BLaER1 (cell line): ENCODE data around the gene PPT2.

Experiments used
- H3K27ac ChIP-seq: shearing (Covaris generic); formaldehyde crosslinking; 2 replicates; pipeline ENCODE4 v1.8.1; 2022
- H3K27me3 ChIP-seq: shearing (Covaris generic); formaldehyde crosslinking; 2 replicates; pipeline ENCODE4 v1.8.1; 2022
- H3K36me3 ChIP-seq: shearing (Covaris generic); formaldehyde crosslinking; 2 replicates; pipeline ENCODE4 v1.8.1; 2022
- H3K4me1 ChIP-seq: shearing (Covaris generic); formaldehyde crosslinking; 2 replicates; pipeline ENCODE4 v1.8.1; 2022
- H3K4me2 ChIP-seq: shearing (Covaris generic); formaldehyde crosslinking; 2 replicates; pipeline ENCODE4 v1.8.1; 2022
- H3K4me3 ChIP-seq: shearing (Covaris generic); formaldehyde crosslinking; 2 replicates; pipeline ENCODE4 v1.8.1; 2022
- H3K9ac ChIP-seq: shearing (Covaris generic); formaldehyde crosslinking; 2 replicates; pipeline ENCODE4 v1.8.1; 2022
- H3K9me3 ChIP-seq: shearing (Covaris generic); formaldehyde crosslinking; 2 replicates; pipeline ENCODE4 v1.8.1; 2022
- H4K20me1 ChIP-seq: shearing (Covaris generic); formaldehyde crosslinking; 2 replicates; pipeline ENCODE4 v1.8.1; 2022
- Cebpa-rat ChIP-seq: shearing (Covaris generic); IDR thresholded peaks from 2 replicates; pipeline ENCODE4 v1.8.1; 2022

Gene PPT2

DNA sequence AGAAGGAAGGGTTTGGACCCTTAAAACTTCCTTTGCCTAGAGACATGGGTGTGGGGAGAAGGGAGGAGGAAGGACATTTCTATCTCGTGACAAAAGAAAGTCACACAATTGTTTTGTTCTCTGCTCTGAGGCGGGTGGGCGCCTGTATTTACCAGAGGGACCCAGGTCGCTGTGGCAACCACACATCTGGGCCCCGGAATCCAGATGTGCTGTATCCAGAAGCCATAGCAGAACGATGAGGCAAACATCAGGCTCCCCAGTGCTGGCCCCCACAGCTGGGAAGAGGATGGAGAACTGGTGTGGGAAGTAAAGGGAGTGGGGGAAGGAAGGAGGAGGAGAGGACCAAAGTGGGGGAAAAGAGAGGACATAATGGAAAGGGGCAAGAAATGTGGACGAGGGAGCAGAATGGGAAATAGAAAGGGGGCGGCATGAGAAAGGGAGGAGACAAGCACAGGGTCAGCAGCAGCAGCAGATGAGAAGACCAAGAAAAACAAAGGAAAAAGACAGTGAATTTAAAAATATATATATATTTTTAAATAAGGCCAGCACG is 41.4 kb upstream of the PPT2 start:
- Histone ChIP-seq H3K4me3 (no peak overlapping the region), H4K20me1 (0 out of 2 replicates have a peak, but pooled peaks cover 4% of the 10 kb centered on the region), H3K27me3 (no peaks in the 10 kb centered on the region), H3K9me3 (no peaks in the 10 kb centered on the region), H3K9ac (no peak overlapping the region), H3K4me2 (no peak overlapping the region), H3K36me3 (peaks cover 57% of the 10 kb centered on the region), H3K4me1 (peaks cover 33% of the 10 kb centered on the region), H3K27ac (no peak overlapping the region)
- TF ChIP-seq Cebpa-rat: no peak

- Histone ChIP-seq H3K4me2 (no peak overlapping the region), H3K9ac (no peak overlapping the region), H3K27ac (no peak overlapping the region)
These were observed 40.3 kb upstream of the PPT2 start for GRCh38 chr6:32113386-32114352.

DNA sequence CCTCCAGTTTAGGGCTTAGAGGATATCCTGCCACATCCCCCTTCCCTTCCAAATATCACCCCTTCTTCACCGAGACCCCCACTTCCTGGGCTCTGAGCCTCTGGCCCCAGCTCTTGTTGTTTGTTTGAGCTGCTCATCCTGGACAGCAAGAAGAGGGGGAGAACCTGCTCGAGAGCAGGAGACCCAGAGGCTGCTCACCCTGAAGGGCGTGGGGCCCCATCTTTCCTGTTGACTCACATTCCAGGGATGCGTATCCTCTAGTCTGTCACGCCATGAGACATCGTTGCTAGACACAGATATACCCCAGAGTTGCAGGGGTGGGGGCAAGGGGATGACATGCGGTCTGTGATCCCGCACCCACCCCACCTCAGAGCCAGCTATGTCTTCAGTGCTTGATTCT is 39.1 kb upstream of the PPT2 start:
- no peak overlapping the region for H3K4me3 ChIP-seq
- no peaks in the 10 kb centered on the region for H3K9me3 ChIP-seq
- 0 out of 2 replicates have a peak, but pooled peaks cover 4% of the 10 kb centered on the region for H4K20me1 ChIP-seq
- TF ChIP-seq Cebpa-rat: no peak
- H3K27me3 ChIP-seq: no peaks in the 10 kb centered on the region
- no peak overlapping the region for H3K9ac ChIP-seq
- peaks cover 13% of the 10 kb centered on the region for H3K4me1 ChIP-seq
- H3K4me2 ChIP-seq: no peak overlapping the region
- H3K36me3 ChIP-seq: peaks cover 80% of the 10 kb centered on the region
- H3K27ac ChIP-seq: no peak overlapping the region

More at GRCh38 chr6:32113386-32114352, 40.3 kb upstream of the PPT2 start:
- Histone ChIP-seq H3K4me3 (no peak overlapping the region), H3K27me3 (no peaks in the 10 kb centered on the region), H3K9me3 (no peaks in the 10 kb centered on the region), H3K36me3 (peaks cover 69% of the 10 kb centered on the region), H4K20me1 (0 out of 2 replicates have a peak, but pooled peaks cover 4% of the 10 kb centered on the region), H3K4me1 (peaks cover 25% of the 10 kb centered on the region)
- no peak for TF ChIP-seq Cebpa-rat

DNA sequence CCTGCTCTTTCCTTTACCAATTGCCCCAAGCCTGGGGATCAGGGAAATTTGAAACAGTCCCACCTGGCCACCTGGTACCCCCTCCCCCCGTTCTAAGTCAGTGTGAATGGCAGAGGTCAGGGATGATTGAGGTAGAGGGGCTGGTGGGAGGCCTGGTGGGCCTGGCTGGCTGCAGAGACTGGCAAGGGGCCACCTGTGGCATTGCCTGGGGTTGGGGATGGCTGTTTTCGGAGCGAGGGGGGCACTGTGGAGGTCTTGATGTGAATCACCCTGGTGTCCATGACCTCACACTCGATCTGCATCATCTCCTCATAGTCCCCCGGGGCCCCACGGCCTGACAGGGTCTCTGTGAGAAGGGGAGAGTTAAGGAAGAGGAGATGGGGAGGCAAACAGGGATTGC is 38.3 kb upstream of the PPT2 start:
- Histone ChIP-seq H3K4me1 (peaks cover 7% of the 10 kb centered on the region; the same call in 1 of the 2 replicates), H4K20me1 (0 out of 2 replicates have a peak, but pooled peaks cover 4% of the 10 kb centered on the region), H3K27ac (no peak overlapping the region), H3K4me2 (no peak overlapping the region), H3K36me3 (peaks cover 86% of the 10 kb centered on the region), H3K9ac (no peak overlapping the region), H3K9me3 (no peaks in the 10 kb centered on the region), H3K4me3 (no peak overlapping the region), H3K27me3 (no peaks in the 10 kb centered on the region)
- TF ChIP-seq Cebpa-rat: no peak

GRCh38 chr6:32116674-32117073 is 37.3 kb upstream of the PPT2 start:
- no peaks in the 10 kb centered on the region for H3K27me3 ChIP-seq
- no peaks in the 10 kb centered on the region for H3K9me3 ChIP-seq
- no peak for TF ChIP-seq Cebpa-rat
- H3K9ac ChIP-seq: peak overlapping the region; percentile 53; the same call in 1 of the 2 replicates
- peaks cover 7% of the 10 kb centered on the region; the same call in 1 of the 2 replicates for H3K4me1 ChIP-seq
- H3K4me3 ChIP-seq: no peak overlapping the region
- peaks cover 86% of the 10 kb centered on the region for H3K36me3 ChIP-seq
- no peak overlapping the region for H3K27ac ChIP-seq
- peaks cover 4% of the 10 kb centered on the region; the same call in 1 of the 2 replicates for H4K20me1 ChIP-seq
- H3K4me2 ChIP-seq: no peak overlapping the region

DNA sequence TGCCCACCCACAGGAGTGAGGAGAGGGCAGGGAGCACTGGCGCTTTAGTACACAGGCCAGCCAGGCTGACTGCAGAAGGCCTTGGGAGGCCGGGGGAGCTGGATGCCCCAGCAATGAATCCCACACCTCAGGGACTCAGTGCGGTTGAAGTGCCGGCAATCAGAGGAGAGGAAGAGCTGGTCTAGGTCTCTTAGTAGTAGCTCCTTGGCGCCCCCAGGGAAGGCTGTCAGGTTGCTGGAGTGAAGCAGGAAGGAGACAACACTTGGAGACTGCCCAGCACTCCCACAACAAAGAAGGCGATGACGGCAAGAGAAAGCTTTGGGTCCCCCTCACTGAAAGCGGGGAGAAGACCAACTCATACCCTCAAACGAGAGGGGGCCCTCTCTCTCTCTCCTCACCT is 36.5 kb upstream of the PPT2 start:
- Histone ChIP-seq H3K4me1 (peaks cover 7% of the 10 kb centered on the region; the same call in 1 of the 2 replicates), H3K4me2 (no peak overlapping the region), H4K20me1 (peaks cover 4% of the 10 kb centered on the region; the same call in 1 of the 2 replicates), H3K27me3 (no peaks in the 10 kb centered on the region), H3K9me3 (no peaks in the 10 kb centered on the region), H3K27ac (no peak overlapping the region), H3K36me3 (peaks cover 92% of the 10 kb centered on the region), H3K4me3 (no peak overlapping the region), H3K9ac (peak overlapping the region; percentile 53)
- TF ChIP-seq Cebpa-rat: no peak

- Histone ChIP-seq H3K27ac (no peak overlapping the region), H4K20me1 (peaks cover 4% of the 10 kb centered on the region; the same call in 1 of the 2 replicates), H3K4me1 (peaks cover 7% of the 10 kb centered on the region; the same call in 1 of the 2 replicates), H3K4me2 (no peak overlapping the region), H3K9me3 (no peaks in the 10 kb centered on the region), H3K36me3 (peaks cover 98% of the 10 kb centered on the region), H3K27me3 (no peaks in the 10 kb centered on the region), H3K9ac (no peak overlapping the region), H3K4me3 (no peak overlapping the region)
- no peak for TF ChIP-seq Cebpa-rat
These were observed 34.9 kb upstream of the PPT2 start for GRCh38 chr6:32118782-32119628.

DNA sequence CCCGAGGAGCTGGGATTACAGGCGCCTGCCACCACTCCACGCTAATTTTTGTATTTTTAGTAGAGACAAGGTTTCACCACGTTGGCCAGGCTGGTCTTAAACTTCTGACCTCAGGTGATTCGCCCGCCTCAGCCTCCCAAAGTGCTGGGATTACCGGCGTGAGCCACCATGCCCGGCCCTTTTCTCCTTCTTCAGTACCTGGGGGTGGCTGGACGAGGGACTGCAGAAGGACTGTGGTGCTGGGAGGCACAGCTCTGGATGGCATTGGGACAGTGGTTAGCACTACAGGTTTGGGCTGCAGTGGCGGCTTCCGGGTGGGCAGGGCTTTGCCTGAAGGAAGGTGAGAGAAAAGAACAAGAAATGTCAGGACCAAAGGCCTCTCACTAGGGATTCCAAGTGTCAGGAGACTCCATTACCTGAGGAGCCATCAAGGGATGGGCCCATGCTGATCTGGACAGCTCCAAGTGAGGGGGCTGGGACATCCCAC is 33.3 kb upstream of the PPT2 start:
- peaks cover 4% of the 10 kb centered on the region; the same call in 1 of the 2 replicates for H4K20me1 ChIP-seq
- H3K4me1 ChIP-seq: peaks cover 7% of the 10 kb centered on the region; the same call in 1 of the 2 replicates
- no peak overlapping the region for H3K27ac ChIP-seq

DNA sequence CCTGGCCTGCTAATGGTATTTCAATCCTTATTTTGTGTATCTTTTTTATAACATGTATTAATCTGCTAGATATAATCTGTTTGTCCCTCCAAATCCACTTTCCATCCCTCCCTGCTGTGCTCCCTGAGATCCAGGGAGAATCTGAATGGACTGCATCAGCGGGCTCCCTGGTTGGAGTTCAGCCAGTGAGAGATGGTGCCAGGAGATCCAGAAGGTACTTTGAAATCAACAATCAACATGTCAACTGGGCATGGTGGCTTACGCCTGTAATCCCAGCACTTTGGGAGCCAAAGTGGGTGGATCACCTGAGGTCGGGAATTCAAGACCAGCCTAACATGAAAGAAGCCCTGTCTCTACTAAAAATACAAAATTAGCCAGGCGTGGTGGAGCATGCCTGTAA is 30.3 kb upstream of the PPT2 start:
- Histone ChIP-seq H3K27me3 (no peaks in the 10 kb centered on the region), H4K20me1 (no peaks in the 10 kb centered on the region; the same call in 1 of the 2 replicates), H3K4me2 (no peak overlapping the region), H3K9me3 (no peaks in the 10 kb centered on the region), H3K27ac (no peak overlapping the region), H3K4me1 (peaks cover 23% of the 10 kb centered on the region), H3K4me3 (no peak overlapping the region), H3K9ac (no peak overlapping the region), H3K36me3 (peaks cover 81% of the 10 kb centered on the region)
- no peak for TF ChIP-seq Cebpa-rat

More for the DNA sequence above, 33.3 kb upstream of the PPT2 start:
- Histone ChIP-seq H3K9me3 (no peaks in the 10 kb centered on the region), H3K4me3 (no peak overlapping the region), H3K9ac (0 out of 2 replicates have a peak overlapping the region, but pooled peaks have one; percentile 19), H3K27me3 (no peaks in the 10 kb centered on the region), H3K36me3 (peaks cover 99% of the 10 kb centered on the region), H3K4me2 (no peak overlapping the region)
- TF ChIP-seq Cebpa-rat: no peak
